Osteocyte (in vitro differentiated cells): ENCODE results near the gene LRFN2. TPM values are rescaled to one million over a fixed set of nuclear protein-coding genes. Genes with fewer than 3 reads are reported as not detected.
A peak's percentile ranks its signal among the peaks of the same experiment; 100 is the strongest.

Experiments used
- DNase-seq: peaks from one replicate; pipeline ENCODE4 v3.0.0; 2021; ENCODE audit warnings: mixed read lengths; ENCODE audit not compliant: unreplicated experiment; ENCODE audit errors: extremely low spot score
- H3K27ac Mint-ChIP-seq: one replicate; pipeline ENCODE4 v1.8.0; 2021; ENCODE audit warnings: mild to moderate bottlenecking, mixed read lengths; ENCODE audit not compliant: unreplicated experiment
- H3K27me3 Mint-ChIP-seq: one replicate; pipeline ENCODE4 v1.8.0; 2021; ENCODE audit warnings: mixed read lengths; ENCODE audit not compliant: unreplicated experiment
- H3K36me3 Mint-ChIP-seq: one replicate; pipeline ENCODE4 v1.8.0; 2021; ENCODE audit warnings: mixed read lengths; ENCODE audit not compliant: unreplicated experiment
- H3K4me1 Mint-ChIP-seq: one replicate; pipeline ENCODE4 v1.8.0; 2021; ENCODE audit warnings: mixed read lengths; ENCODE audit not compliant: unreplicated experiment
- H3K4me3 Mint-ChIP-seq: one replicate; pipeline ENCODE4 v1.8.0; 2021; ENCODE audit warnings: mild to moderate bottlenecking, moderate library complexity, mixed read lengths; ENCODE audit not compliant: unreplicated experiment
- H3K9me3 Mint-ChIP-seq: one replicate; pipeline ENCODE4 v1.8.0; 2021; ENCODE audit warnings: mixed read lengths; ENCODE audit not compliant: unreplicated experiment
- total RNA-seq: library from RNA; stranded (reverse); gene quantifications from 2 replicates; pipeline ENCODE4 v1.2.1, GENCODE V29; 2021
- TF ChIP-seq, protein P1 (sequence below): fragments of 200-600 bp; sonication (generic); IDR thresholded peaks from 2 replicates; pipeline ENCODE4 v1.5.0; 2021; ENCODE audit warnings: antibody characterized with exemption, mild to moderate bottlenecking, moderate library complexity

LRFN2 gene
- total RNA-seq, 1 donor from 2014 or later, result not detected

DNA sequence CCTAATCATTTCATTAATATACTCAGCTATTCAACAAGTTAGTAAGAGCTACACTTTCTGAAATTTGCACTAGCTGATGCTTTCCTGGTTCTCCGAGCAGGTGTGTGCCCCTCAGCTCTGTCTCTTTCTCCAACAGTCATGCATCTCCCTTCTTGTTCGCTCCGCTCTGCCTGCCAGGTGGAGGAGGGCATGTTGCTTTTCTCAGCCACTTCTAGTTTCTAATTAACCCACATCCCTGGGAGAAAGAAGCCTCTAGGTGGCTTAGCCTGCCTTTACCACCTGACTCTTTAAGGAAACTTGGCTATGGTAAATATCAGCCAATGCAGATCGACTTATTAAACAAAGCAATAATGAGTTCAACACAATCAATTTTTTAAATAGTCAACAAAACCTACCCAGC is 34.2 kb downstream of the LRFN2 start:
- no peak overlapping the region for H3K4me3 Mint-ChIP-seq
- no peaks in the 10 kb centered on the region for H3K4me1 Mint-ChIP-seq
- no peaks in the 10 kb centered on the region for H3K36me3 Mint-ChIP-seq
- no peaks in the 10 kb centered on the region for H3K9me3 Mint-ChIP-seq
- H3K27ac Mint-ChIP-seq, result no peak overlapping the region
- DNase-seq, result no peak
- peaks cover 11% of the 10 kb centered on the region for H3K27me3 Mint-ChIP-seq
- TF ChIP-seq, protein P1, sequence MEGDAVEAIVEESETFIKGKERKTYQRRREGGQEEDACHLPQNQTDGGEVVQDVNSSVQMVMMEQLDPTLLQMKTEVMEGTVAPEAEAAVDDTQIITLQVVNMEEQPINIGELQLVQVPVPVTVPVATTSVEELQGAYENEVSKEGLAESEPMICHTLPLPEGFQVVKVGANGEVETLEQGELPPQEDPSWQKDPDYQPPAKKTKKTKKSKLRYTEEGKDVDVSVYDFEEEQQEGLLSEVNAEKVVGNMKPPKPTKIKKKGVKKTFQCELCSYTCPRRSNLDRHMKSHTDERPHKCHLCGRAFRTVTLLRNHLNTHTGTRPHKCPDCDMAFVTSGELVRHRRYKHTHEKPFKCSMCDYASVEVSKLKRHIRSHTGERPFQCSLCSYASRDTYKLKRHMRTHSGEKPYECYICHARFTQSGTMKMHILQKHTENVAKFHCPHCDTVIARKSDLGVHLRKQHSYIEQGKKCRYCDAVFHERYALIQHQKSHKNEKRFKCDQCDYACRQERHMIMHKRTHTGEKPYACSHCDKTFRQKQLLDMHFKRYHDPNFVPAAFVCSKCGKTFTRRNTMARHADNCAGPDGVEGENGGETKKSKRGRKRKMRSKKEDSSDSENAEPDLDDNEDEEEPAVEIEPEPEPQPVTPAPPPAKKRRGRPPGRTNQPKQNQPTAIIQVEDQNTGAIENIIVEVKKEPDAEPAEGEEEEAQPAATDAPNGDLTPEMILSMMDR, result no peak

DNA sequence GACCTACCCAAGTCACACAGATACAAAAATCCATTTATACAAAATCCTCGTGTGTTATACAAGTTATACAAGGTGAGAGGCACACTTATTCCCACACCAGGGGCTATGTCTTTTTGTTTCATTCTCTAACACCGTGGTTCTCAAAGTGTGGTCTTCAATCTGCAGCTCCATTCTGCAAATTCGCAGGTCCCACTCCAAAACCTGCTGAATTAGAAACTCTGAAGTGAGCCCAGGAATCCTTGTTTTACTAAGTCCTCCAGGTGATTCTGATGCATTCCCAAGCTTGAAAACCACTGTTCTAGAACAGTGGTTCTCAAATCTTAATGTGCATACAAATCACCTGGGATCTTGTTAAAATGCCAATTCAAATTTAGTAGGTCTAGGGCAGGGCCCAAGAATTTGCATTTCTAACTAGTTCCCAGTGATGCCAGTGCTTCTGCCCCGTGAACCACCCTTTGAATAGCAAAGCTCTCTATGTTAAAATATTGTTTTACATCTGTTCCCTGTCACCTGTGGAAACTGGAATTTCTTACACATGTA is 35.1 kb downstream of the LRFN2 start:
- H3K36me3 Mint-ChIP-seq, result no peaks in the 10 kb centered on the region
- H3K4me1 Mint-ChIP-seq, result no peaks in the 10 kb centered on the region
- peaks cover 11% of the 10 kb centered on the region for H3K27me3 Mint-ChIP-seq
- no peak overlapping the region for H3K4me3 Mint-ChIP-seq
- H3K27ac Mint-ChIP-seq, result no peak overlapping the region
- no peaks in the 10 kb centered on the region for H3K9me3 Mint-ChIP-seq
- DNase-seq, result no peak
- TF ChIP-seq, protein P1, result no peak

DNA sequence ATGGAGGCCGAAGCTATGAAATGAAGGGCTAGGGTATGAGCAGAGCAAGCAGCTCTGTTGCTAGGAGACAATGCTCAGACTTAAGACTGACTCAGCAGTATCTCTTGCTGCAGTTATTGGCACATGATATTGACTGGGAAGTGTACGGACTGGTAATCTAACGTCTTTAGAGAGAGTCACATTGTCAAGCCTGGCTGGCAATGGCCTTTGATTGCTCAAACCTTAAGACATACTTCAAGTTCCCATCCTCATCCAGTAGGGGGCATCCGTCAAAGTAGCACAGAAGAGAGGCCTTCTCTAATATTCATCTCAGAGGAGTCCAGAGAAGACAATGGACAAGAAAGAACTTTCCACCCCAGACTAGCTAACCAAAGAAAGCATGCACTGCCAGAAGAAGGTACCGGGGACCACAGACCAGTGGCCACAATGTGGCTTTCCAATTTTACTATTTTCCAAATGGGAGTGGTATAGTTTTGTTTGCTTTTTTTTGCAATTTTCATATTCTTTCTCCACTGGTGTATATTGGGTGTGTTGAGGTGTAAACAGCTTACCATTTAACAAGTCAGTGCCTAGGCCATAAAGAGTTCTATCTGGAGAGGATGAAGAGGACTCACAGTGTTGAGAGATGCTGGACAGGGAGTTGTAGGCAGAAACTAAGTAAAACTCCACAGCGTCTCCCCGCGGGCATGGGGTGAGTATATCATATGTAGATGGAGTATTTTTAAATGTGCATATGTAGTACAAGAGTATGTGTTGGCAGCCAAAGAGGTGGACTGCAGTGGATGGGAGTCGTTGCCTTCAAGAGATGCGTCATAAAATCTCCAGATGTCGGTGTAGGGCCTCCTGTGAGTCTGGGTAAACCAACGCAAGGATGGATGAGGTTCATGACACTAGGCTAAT is 36.7 kb downstream of the LRFN2 start:
- no peaks in the 10 kb centered on the region for H3K36me3 Mint-ChIP-seq

DNA sequence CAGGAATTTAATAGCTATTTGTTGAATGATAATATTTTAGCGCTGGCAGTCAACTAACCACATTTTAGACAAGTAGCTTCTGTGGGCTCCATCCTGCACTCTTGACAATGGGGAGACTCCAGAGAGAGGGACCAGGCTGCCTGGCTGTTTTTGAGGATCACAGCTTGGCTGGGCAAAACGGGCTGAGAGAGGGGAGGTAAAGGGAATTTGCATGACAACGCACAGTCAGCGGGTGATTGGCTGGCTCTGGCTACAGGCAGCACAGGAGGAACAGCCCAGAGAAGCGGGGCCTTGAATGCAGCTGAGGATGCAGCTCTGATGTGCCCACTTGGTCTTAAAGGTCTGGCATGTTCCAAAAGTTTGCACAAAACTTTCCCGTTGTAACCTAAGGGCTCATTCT is 41.2 kb downstream of the LRFN2 start:
- no peaks in the 10 kb centered on the region for H3K36me3 Mint-ChIP-seq
- peaks cover 11% of the 10 kb centered on the region for H3K27me3 Mint-ChIP-seq
- TF ChIP-seq, protein P1, result no peak
- no peaks in the 10 kb centered on the region for H3K9me3 Mint-ChIP-seq
- no peak overlapping the region for H3K27ac Mint-ChIP-seq
- DNase-seq, result no peak
- H3K4me3 Mint-ChIP-seq, result no peak overlapping the region
- no peaks in the 10 kb centered on the region for H3K4me1 Mint-ChIP-seq

More for the DNA sequence above, 36.7 kb downstream of the LRFN2 start:
- H3K27ac Mint-ChIP-seq, result no peak overlapping the region
- peaks cover 10% of the 10 kb centered on the region for H3K27me3 Mint-ChIP-seq
- no peak for DNase-seq
- no peaks in the 10 kb centered on the region for H3K4me1 Mint-ChIP-seq
- H3K9me3 Mint-ChIP-seq, result no peaks in the 10 kb centered on the region
- no peak overlapping the region for H3K4me3 Mint-ChIP-seq
- TF ChIP-seq, protein P1, result peak; percentile 57

DNA sequence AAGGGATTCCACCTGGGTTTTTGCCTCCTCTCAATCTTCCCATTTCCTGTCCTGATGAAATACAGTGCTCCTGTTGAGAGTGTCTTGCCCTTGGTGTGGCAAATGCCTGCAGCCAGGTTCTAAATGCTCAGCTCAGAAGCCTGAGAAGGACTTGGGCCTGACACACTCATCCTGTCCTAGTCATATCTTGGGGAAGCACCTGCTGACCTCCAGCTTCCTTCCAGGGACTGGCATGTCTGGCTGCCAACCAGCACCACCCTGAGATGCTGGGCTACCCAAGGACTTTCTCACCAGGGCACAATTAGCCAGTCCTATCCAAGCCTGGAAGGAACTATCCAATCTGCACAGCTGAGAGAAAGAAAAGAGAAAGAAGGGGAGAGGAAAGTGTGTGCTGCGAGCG is 43.4 kb downstream of the LRFN2 start:
- Mint-ChIP-seq H3K27me3 (peaks cover 11% of the 10 kb centered on the region), H3K4me3 (no peak overlapping the region), H3K36me3 (no peaks in the 10 kb centered on the region), H3K9me3 (no peaks in the 10 kb centered on the region), H3K4me1 (no peaks in the 10 kb centered on the region), H3K27ac (no peak overlapping the region)
- TF ChIP-seq, protein P1, result no peak
- no peak for DNase-seq
